Vagina (tissue), 2 donors: ENCODE measurements around the gene PDK4.

ENCODE experiments used
- CTCF ChIP-seq, 3 experiments: fragments of 450-650 bp in 2 of 3; fragments of 200-600 bp in 1 of 3; sonication (generic) in 1 of 3; IDR thresholded peaks; one replicate each; pipeline ENCODE4 v1.5.1; 2017 to 2019; ENCODE audit warnings: antibody characterized with exemption in 3 of 3, mild to moderate bottlenecking in 2 of 3, moderate library complexity in 2 of 3
- POLR2A ChIP-seq, 2 donors: fragments of 450-650 bp; IDR thresholded peaks; one replicate each; pipeline ENCODE4 v1.6.1; 2017; ENCODE audit warnings: antibody characterized with exemption in 2 of 2, mild to moderate bottlenecking in 2 of 2, moderate library complexity in 2 of 2

- TF ChIP-seq CTCF (IDR thresholded peaks at IDR 0.05) (no peak), POLR2A (IDR thresholded peaks at IDR 0.05) (no peak)
Measured at GRCh38 chr7:95583834-95584621, 12.3 kb downstream of the PDK4 start.
